ENCODE measurements around the gene HRNR.

DNA sequence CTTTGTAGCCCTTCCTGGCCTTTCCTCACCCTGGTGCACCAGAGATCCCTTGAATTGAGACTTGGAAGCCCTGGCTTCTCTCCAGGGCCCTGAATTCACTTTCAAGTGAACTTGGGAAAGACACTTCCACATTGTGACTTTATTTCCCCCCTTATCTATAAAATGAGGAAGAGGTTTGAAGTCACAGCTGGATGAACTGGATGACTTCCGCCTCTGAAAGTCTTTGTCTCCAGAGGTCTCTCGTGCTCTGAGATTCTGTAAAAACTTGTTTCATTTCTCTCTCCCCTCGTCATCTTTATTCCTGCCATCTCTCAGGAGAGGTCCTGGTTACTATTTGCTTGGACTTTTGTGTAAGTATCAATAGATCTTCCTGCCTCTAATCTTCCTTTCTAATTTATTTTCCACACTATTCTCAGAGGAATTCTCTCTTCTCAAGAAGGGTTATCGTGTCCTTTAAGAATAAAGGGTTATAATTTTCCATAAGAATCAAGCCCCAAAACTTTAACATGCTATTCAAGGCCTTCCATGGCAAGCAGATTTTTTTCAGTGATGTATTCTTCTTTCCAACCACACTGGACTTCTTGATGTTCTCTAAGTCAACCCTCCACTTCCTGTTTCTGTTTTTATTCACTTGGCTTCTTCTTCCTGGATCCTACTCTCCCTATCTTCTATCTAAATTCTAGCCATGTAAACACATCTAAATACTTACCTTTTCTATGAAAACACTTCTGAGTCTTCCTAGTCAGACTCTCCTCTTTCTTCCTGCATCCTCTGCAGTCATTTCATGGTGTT is 58.5 kb downstream of the HRNR start:
- TF ChIP-seq EZH2 (IDR thresholded peaks at IDR 0.05; ENCODE audit: borderline replicate concordance, insufficient read depth, low read length, poor library complexity, severe bottlenecking) = no peak
- TF ChIP-seq, protein P1, sequence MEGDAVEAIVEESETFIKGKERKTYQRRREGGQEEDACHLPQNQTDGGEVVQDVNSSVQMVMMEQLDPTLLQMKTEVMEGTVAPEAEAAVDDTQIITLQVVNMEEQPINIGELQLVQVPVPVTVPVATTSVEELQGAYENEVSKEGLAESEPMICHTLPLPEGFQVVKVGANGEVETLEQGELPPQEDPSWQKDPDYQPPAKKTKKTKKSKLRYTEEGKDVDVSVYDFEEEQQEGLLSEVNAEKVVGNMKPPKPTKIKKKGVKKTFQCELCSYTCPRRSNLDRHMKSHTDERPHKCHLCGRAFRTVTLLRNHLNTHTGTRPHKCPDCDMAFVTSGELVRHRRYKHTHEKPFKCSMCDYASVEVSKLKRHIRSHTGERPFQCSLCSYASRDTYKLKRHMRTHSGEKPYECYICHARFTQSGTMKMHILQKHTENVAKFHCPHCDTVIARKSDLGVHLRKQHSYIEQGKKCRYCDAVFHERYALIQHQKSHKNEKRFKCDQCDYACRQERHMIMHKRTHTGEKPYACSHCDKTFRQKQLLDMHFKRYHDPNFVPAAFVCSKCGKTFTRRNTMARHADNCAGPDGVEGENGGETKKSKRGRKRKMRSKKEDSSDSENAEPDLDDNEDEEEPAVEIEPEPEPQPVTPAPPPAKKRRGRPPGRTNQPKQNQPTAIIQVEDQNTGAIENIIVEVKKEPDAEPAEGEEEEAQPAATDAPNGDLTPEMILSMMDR (IDR thresholded peaks at IDR 0.05; ENCODE audit: poor library complexity, severe bottlenecking) = no peak
- TF ChIP-seq EP300 (conservative IDR thresholded peaks at IDR 0.05; ENCODE audit: poor library complexity, severe bottlenecking) = no peak
- no peak for TF ChIP-seq TAF1 (IDR thresholded peaks at IDR 0.05; ENCODE audit: low read depth)
- TF ChIP-seq RAD21 (conservative IDR thresholded peaks at IDR 0.05) = no peak
- no peak for TF ChIP-seq REST (IDR thresholded peaks at IDR 0.05; ENCODE audit: borderline replicate concordance)
- TF ChIP-seq SMC3 (conservative IDR thresholded peaks at IDR 0.05; ENCODE audit: poor library complexity) = no peak
- no peak for TF ChIP-seq MXI1 (conservative IDR thresholded peaks at IDR 0.05; ENCODE audit: poor library complexity, severe bottlenecking)
- TF ChIP-seq POLR2AphosphoS5 (IDR thresholded peaks at IDR 0.05) = no peak

All from neural cell (in vitro differentiated cells).